ENCODE measurements around the gene VPS51.
A peak's percentile ranks its signal among the peaks of the same experiment; 100 is the strongest.

VPS51 gene

GRCh38 chr11:65063532-65063931, 32.5 kb upstream of the VPS51 start:
- no peak for TF ChIP-seq CTCF (IDR thresholded peaks at IDR 0.05; ENCODE audit: low read depth, low read length)
- no peak overlapping the region for H3K4me3 ChIP-seq (replicated peaks in 1 of 2; ENCODE audit: low read depth in 2 of 2, low read length in 2 of 2)
- no peak for DNase-seq (ENCODE audit: low read depth in 2 of 2)

- no peak for TF ChIP-seq CTCF (IDR thresholded peaks at IDR 0.05; ENCODE audit: low read depth, low read length)
- DNase-seq (ENCODE audit: low read depth in 2 of 2) = no peak
- no peak overlapping the region for H3K4me3 ChIP-seq (replicated peaks in 1 of 2; ENCODE audit: low read depth in 2 of 2, low read length in 2 of 2)
These were observed 31.2 kb upstream of the VPS51 start for GRCh38 chr11:65064847-65065240.

- DNase-seq (ENCODE audit: low read depth in 2 of 2) = no peak
- H3K4me3 ChIP-seq (replicated peaks in 1 of 2; ENCODE audit: low read depth in 2 of 2, low read length in 2 of 2) = no peak overlapping the region
- TF ChIP-seq CTCF (IDR thresholded peaks at IDR 0.05; ENCODE audit: low read depth, low read length) = no peak
These were observed 30.2 kb upstream of the VPS51 start for GRCh38 chr11:65065851-65066250.

- TF ChIP-seq CTCF (IDR thresholded peaks at IDR 0.05; ENCODE audit: low read depth, low read length) = no peak
- no peak overlapping the region for H3K4me3 ChIP-seq (replicated peaks in 1 of 2; ENCODE audit: low read depth in 2 of 2, low read length in 2 of 2)
- no peak for DNase-seq (ENCODE audit: low read depth in 2 of 2)
These were observed 29.7 kb upstream of the VPS51 start for GRCh38 chr11:65066315-65066714.

- no peak for TF ChIP-seq CTCF (IDR thresholded peaks at IDR 0.05; ENCODE audit: low read depth, low read length)
- DNase-seq (ENCODE audit: low read depth in 2 of 2) = no peak
- H3K4me3 ChIP-seq (replicated peaks in 1 of 2; ENCODE audit: low read depth in 2 of 2, low read length in 2 of 2) = no peak overlapping the region
These were observed 29.2 kb upstream of the VPS51 start for GRCh38 chr11:65066805-65067291.

- H3K4me3 ChIP-seq (replicated peaks in 1 of 2; ENCODE audit: low read depth in 2 of 2, low read length in 2 of 2) = no peak overlapping the region
- no peak for DNase-seq (ENCODE audit: low read depth in 2 of 2)
- TF ChIP-seq CTCF (IDR thresholded peaks at IDR 0.05; ENCODE audit: low read depth, low read length) = no peak
These were observed 28.6 kb upstream of the VPS51 start for GRCh38 chr11:65067446-65067845.

GRCh38 chr11:65069217-65069616, 26.8 kb upstream of the VPS51 start:
- peak in 1 of 2 donors; percentile 40 for DNase-seq (ENCODE audit: low read depth in 2 of 2)
- TF ChIP-seq CTCF (IDR thresholded peaks at IDR 0.05; ENCODE audit: low read depth, low read length) = no peak
- H3K4me3 ChIP-seq (replicated peaks in 1 of 2; ENCODE audit: low read depth in 2 of 2, low read length in 2 of 2) = no peak overlapping the region

All from cardiac fibroblast (primary cell).